Measurements from ENCODE around the gene SNX25.

DNA sequence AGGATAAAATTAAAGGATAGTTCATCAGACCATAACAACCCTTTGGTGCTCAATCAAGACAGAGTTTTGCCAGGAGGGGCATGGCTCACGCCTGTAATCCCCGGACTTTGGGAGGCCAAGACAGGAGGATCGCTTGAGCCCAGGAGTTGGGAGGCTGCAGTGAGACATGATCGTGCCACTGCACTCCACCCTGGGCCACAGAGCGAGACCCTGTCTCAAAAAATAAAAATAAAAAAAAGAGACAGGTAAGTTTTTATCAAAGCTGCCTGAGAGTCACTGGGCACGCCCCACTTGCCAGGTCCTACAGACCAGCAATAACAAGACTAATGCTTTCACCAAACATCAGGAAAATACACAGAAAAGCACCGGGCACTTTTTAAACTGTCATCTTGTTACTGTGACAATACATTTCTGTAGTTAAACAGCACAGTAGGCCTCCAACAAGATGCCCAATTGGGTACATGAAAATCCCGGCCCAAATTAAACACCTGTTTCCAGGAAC is 6.4 kb upstream of the SNX25 start:
- TF ChIP-seq, protein P1, sequence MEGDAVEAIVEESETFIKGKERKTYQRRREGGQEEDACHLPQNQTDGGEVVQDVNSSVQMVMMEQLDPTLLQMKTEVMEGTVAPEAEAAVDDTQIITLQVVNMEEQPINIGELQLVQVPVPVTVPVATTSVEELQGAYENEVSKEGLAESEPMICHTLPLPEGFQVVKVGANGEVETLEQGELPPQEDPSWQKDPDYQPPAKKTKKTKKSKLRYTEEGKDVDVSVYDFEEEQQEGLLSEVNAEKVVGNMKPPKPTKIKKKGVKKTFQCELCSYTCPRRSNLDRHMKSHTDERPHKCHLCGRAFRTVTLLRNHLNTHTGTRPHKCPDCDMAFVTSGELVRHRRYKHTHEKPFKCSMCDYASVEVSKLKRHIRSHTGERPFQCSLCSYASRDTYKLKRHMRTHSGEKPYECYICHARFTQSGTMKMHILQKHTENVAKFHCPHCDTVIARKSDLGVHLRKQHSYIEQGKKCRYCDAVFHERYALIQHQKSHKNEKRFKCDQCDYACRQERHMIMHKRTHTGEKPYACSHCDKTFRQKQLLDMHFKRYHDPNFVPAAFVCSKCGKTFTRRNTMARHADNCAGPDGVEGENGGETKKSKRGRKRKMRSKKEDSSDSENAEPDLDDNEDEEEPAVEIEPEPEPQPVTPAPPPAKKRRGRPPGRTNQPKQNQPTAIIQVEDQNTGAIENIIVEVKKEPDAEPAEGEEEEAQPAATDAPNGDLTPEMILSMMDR (IDR thresholded peaks at IDR 0.05), result no peak
- TF ChIP-seq POLR2A (IDR thresholded peaks at IDR 0.05), result no peak

Data from stomach (tissue), 4 donors.